Kasumi-1 (cell line): ENCODE measurements around the gene HBQ1.
"Not testable (repeated sequence)": the region's sequence is repeated elsewhere in the genome, so short reads cannot be mapped to it uniquely, and the experiment has no call there.

Experiments
- DNase-seq, 2 experiments: peaks; one replicate each; lab custom pipeline; 2025; lab: John Stamatoyannopoulos, UW

HBQ1 gene

DNA sequence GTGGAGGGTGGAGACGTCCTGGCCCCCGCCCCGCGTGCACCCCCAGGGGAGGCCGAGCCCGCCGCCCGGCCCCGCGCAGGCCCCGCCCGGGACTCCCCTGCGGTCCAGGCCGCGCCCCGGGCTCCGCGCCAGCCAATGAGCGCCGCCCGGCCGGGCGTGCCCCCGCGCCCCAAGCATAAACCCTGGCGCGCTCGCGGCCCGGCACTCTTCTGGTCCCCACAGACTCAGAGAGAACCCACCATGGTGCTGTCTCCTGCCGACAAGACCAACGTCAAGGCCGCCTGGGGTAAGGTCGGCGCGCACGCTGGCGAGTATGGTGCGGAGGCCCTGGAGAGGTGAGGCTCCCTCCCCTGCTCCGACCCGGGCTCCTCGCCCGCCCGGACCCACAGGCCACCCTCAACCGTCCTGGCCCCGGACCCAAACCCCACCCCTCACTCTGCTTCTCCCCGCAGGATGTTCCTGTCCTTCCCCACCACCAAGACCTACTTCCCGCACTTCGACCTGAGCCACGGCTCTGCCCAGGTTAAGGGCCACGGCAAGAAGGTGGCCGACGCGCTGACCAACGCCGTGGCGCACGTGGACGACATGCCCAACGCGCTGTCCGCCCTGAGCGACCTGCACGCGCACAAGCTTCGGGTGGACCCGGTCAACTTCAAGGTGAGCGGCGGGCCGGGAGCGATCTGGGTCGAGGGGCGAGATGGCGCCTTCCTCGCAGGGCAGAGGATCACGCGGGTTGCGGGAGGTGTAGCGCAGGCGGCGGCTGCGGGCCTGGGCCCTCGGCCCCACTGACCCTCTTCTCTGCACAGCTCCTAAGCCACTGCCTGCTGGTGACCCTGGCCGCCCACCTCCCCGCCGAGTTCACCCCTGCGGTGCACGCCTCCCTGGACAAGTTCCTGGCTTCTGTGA, 3.5 kb upstream of the HBQ1 start, which contains the start of gene HBA1:
Gene HBA1 (plus strand): TSS at position 204 of the 906 bp plus-strand sequence. CDS start 37 bp downstream, at position 241.
- not testable (repeated sequence) for DNase-seq

DNA sequence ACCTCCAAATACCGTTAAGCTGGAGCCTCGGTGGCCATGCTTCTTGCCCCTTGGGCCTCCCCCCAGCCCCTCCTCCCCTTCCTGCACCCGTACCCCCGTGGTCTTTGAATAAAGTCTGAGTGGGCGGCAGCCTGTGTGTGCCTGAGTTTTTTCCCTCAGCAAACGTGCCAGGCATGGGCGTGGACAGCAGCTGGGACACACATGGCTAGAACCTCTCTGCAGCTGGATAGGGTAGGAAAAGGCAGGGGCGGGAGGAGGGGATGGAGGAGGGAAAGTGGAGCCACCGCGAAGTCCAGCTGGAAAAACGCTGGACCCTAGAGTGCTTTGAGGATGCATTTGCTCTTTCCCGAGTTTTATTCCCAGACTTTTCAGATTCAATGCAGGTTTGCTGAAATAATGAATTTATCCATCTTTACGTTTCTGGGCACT, 2.9 kb upstream of the HBQ1 start:
- DNase-seq: peak; percentile 66 to 99

GRCh38 chr16:177981-178667, 2.1 kb upstream of the HBQ1 start:
- DNase-seq: peak; percentile 10 to 32

GRCh38 chr16:178668-179015, 1.6 kb upstream of the HBQ1 start:
- no peak for DNase-seq

GRCh38 chr16:179211-180092, 807 bp upstream of the HBQ1 start:
- DNase-seq: no peak

DNA sequence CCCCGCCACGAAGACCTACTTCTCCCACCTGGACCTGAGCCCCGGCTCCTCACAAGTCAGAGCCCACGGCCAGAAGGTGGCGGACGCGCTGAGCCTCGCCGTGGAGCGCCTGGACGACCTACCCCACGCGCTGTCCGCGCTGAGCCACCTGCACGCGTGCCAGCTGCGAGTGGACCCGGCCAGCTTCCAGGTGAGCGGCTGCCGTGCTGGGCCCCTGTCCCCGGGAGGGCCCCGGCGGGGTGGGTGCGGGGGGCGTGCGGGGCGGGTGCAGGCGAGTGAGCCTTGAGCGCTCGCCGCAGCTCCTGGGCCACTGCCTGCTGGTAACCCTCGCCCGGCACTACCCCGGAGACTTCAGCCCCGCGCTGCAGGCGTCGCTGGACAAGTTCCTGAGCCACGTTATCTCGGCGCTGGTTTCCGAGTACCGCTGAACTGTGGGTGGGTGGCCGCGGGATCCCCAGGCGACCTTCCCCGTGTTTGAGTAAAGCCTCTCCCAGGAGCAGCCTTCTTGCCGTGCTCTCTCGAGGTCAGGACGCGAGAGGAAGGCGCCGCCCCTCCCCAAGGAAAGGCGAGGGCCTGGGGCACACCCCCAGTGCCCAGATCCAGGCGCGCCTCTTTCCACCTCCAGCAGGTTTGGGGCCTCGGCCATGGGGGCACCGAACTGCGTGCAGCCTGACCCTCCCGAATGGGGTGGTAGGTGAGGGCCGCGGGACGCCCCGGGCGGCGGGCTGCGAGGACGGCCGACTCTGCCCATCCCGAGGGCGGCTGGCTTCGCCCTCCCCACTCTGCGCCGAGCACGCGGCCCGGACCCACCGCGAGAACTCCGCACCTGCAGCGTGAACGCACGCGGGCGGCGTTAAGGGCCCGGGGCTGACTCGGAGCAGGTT, 664 bp downstream of the HBQ1 start:
- peak; percentile 19 to 35 for DNase-seq

DNA sequence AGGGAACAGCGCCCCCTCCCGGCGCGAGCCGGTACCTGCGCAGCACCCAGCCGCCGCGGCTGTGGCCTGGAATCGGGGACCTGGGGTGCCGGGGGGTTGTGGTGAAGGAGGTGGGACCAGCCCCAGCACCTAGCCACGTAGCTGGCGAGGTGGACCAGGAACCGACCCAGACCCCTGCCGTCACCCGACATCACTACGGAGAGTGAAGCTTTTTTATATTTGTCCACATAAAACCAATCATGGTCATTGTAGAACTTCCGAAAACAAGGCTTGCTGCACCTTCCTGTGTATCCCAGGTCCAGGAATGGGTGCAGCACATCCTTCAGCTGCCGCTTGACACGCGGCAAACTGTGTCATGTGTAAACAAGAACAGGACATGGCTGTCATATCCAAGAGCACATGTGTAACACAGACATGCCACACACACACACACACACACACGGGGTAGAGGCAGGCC, 1.3 kb downstream of the HBQ1 start:
- DNase-seq: peak in 1 of 2 experiments; percentile 12

DNA sequence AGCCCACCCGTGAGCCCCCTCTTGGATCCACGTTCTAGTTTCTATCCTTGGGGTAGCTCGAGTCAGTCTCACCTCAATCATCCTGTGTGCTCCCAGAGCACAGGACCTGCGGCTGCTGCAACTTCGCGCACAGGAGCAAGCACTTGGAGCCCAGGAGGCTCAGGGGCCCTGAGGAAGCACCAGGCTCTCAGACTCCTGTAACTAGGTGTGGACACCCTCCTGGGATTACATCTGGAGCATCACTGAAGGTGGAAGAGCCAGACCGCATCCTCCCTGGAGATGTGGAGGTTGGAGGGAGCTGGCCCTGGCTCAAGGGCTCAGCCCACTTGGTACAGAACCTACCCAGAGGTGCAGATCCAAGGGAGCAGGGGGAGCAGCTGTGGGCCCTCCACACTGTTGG, 2.7 kb downstream of the HBQ1 start:
- DNase-seq: no peak

- DNase-seq: no peak
These were observed 5.0 kb downstream of the HBQ1 start for GRCh38 chr16:185213-185612.

GRCh38 chr16:185691-186090, 5.4 kb downstream of the HBQ1 start:
- DNase-seq: no peak

GRCh38 chr16:187330-187729, 7.1 kb downstream of the HBQ1 start:
- DNase-seq: no peak

DNA sequence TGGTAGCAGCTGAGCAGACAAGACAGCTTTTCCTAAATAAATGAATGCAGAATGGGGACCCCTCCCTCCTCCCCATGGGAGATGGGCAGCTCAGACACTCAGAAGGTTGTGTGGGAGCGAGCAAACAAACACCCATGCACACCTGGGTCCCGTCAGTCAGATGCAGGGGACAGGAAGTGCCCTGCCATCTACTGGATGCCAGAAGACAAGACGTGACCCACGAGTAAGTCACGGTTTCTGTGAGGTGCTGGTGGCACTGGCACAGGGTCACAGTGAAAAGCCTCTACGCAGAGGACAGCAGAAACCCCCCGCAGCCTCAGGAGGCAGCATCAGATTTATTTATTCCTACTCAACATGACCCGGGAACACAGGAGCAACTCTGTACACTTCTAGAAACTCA, 8.4 kb downstream of the HBQ1 start:
- no peak for DNase-seq

DNA sequence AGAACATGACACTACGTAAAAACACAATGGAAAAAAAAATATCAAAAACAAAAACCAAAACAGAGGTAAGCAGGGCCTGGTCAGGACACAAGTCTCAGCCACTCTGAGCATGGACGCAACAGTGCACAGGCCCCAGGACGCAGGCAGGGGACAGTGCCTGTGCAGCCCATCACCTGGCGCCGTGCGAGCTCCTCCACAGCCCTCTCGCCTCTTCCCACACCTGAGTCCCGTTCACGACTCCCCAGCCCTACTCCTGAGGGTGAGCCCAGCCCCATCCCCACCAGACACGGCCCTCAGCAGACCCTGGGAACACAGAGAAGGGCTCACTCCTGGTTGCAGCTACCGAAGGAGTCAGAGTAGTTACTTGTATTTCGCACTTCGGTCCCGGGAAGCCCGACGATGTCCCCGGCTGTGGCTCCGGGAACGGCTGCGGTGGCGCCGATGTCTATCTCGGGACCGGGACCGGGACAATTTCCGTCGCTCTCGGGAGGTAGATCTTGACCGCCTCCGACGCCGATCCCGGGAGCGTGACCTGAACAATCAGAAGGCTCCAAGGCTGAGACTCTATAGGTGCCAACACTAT, 9.4 kb downstream of the HBQ1 start:
- DNase-seq: no peak

GRCh38 chr16:191831-192230, 11.6 kb downstream of the HBQ1 start:
- no peak for DNase-seq

DNA sequence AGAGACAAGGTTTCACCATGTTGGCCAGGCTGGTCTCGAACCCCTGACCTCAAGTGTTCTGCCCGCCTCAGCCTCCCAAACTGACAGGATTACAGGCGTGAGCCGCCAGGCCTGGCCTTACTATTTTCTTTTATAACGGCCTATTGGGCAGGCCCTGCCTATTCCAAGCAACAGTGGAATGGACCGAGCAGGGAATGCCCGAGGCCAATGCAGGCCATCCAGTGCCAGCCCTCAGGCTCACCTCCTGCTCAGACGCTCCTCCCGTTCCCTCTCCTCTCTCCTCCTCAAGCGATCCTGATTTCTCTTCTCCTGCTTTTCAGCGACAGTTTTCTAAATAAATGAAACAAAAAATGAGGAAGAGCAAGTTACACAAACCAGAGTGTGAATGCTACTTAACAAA, 12.4 kb downstream of the HBQ1 start:
- no peak for DNase-seq

GRCh38 chr16:193441-193840, 13.2 kb downstream of the HBQ1 start:
- no peak for DNase-seq

GRCh38 chr16:194516-194915, 14.3 kb downstream of the HBQ1 start:
- no peak for DNase-seq

DNA sequence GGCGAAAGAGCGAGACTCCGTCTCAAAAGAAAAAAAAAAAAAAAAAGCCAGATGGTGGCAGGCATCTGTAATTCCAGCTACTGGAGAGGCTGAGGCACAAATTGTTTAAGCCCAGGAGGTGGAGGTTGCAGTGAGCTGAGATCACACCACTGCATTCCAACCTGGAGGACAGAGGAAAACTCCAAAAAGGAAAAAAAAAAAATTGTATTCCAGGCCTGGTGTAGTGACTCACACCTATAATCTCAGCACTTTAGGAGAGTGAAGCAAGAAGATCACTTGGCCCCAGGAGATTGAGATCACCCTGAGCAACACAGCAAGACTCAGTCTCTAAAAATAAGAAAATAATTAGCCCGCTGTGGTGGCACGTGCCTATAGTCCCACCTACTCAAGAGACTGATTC, 20.1 kb downstream of the HBQ1 start:
- no peak for DNase-seq

- DNase-seq: no peak
These were observed 23.0 kb downstream of the HBQ1 start for GRCh38 chr16:203246-203645.

DNA sequence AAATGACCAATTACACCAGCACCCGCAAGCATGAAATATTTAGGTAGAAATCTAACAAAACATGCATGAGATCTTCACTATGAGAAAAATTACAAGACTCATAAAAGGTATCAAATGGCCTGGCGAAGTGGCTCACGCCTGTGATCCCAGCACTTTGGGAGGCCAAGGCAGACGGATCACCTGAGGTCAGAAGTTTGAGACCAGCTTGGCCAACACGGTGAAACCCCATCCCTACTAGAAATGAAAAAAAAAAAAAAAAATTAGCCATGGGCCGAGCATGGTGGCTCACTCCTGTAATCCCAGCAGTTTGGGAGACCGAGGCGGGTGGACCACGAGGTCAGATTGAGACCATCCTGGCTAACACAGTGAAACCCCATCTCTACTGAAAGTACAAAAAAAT, 23.8 kb downstream of the HBQ1 start:
- not testable (repeated sequence) for DNase-seq

DNA sequence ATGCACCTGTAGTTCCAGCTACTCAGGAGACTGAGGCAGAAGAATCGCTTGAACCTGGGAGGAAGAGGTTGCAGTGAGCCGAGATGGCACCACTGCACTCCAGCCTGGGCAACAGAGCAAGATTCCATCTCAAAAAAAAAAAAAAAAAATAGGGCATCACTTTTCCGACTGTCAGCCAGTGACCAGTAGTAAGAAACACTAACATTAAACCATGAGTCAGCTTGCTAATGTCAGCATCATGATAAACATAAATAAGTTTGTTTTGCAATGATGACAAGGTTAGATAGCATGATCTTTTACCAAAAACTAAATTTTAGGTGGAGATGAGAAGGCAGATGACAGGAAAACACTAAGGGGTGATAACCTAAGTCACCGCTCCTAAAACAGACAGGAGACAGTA, 29.1 kb downstream of the HBQ1 start:
- DNase-seq: not testable (repeated sequence)
